ENCODE data around the gene CLSTN2.

CLSTN2 gene

GRCh38 chr3:140529096-140529495 is 594.1 kb downstream of the CLSTN2 start:
- peak; percentile 37 for DNase-seq

- DNase-seq, result no peak
Measured at GRCh38 chr3:140529558-140529957, 594.6 kb downstream of the CLSTN2 start.

GRCh38 chr3:140530131-140530530 is 595.1 kb downstream of the CLSTN2 start:
- DNase-seq, result no peak

GRCh38 chr3:140530603-140531002 is 595.6 kb downstream of the CLSTN2 start:
- DNase-seq, result no peak

GRCh38 chr3:140532793-140533330 is 597.9 kb downstream of the CLSTN2 start:
- DNase-seq, result no peak

- DNase-seq, result no peak
Measured at GRCh38 chr3:140536926-140537726, 602.1 kb downstream of the CLSTN2 start.

GRCh38 chr3:140537727-140538082 is 602.7 kb downstream of the CLSTN2 start:
- no peak for DNase-seq

- DNase-seq, result no peak
Measured at GRCh38 chr3:140540262-140540661, 605.3 kb downstream of the CLSTN2 start.

- DNase-seq, result no peak
Measured at GRCh38 chr3:140541975-140542653, 607.1 kb downstream of the CLSTN2 start.

- DNase-seq, result no peak
Measured at GRCh38 chr3:140545197-140545596, 610.2 kb downstream of the CLSTN2 start.

- no peak for DNase-seq
Measured at GRCh38 chr3:140545756-140546155, 610.8 kb downstream of the CLSTN2 start.

GRCh38 chr3:140546649-140547048 is 611.7 kb downstream of the CLSTN2 start:
- no peak for DNase-seq

GRCh38 chr3:140552403-140552802 is 617.4 kb downstream of the CLSTN2 start:
- peak; percentile 21 for DNase-seq

- DNase-seq, result no peak
Measured at GRCh38 chr3:140552898-140553297, 617.9 kb downstream of the CLSTN2 start.

- no peak for DNase-seq
Measured at GRCh38 chr3:140553591-140553990, 618.6 kb downstream of the CLSTN2 start.

- no peak for DNase-seq
Measured at GRCh38 chr3:140555666-140556065, 620.7 kb downstream of the CLSTN2 start.

- no peak for DNase-seq
Measured at GRCh38 chr3:140557476-140557875, 622.5 kb downstream of the CLSTN2 start.

- DNase-seq, result no peak
Measured at GRCh38 chr3:140559546-140559945, 624.6 kb downstream of the CLSTN2 start.

- DNase-seq, result no peak
Measured at GRCh38 chr3:140563206-140563760, 628.3 kb downstream of the CLSTN2 start.

GRCh38 chr3:140568131-140568530 is 633.1 kb downstream of the CLSTN2 start:
- no peak for DNase-seq

GRCh38 chr3:140568842-140569520 is 634.0 kb downstream of the CLSTN2 start:
- no peak for DNase-seq

- no peak for DNase-seq
Measured at GRCh38 chr3:140570602-140571001, 635.6 kb downstream of the CLSTN2 start.

- no peak for DNase-seq
Measured at GRCh38 chr3:140571836-140572235, 636.9 kb downstream of the CLSTN2 start.

All from 8988T (cell line).